ENCODE data around the gene COPG1. TPM values are rescaled to one million over a fixed set of nuclear protein-coding genes. Genes with fewer than 3 reads are reported as not detected.

Gene COPG1
- total and polyA plus RNA-seq, 10 of the 15 experiments (the other 5 are each of a cell fraction or from before 2014, with no cell fraction given), result 54.8 to 143 (median 91.2) TPM

DNA sequence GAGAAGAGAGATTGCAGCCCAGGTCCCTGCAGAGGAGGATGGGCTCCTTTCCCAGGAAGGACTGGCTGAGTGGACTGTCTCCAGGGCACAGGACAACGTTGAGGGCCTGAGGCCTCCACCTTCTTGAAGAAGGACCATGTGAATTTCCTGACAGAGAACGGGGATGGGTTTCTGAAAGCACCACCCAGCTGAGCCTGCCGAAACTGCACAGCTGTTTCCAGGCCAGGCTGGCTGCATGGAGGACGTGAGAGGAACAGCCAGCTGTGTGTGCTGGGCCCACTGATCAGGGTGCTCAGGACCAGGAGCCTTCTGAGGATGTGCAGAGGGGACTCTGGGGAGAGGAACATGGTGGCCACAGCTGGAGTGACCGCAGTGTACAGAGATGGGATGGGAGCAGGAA, 68.4 kb downstream of the COPG1 start:
- Histone ChIP-seq H2AFZ (ENCODE audit: control insufficient read depth, low read depth, low read length) (no peak overlapping the region), H3K4me2 (ENCODE audit: control insufficient read depth, insufficient read depth) (peak overlapping the region; percentile 11; the same call in 1 of the 2 replicates), H3K27me3 (replicated peaks in 1 of 2; ENCODE audit: control insufficient read depth in 2 of 2, insufficient read depth in 2 of 2, low read length in 1 of 2) (peaks cover 0 to 3% of the 10 kb centered on the region in 2 experiments; a peak in 2 of 4 replicates), H4K20me1 (ENCODE audit: control insufficient read depth, insufficient read depth) (no peaks in the 10 kb centered on the region), H3K27ac (ENCODE audit: control insufficient read depth, insufficient read depth) (no peak overlapping the region), H3K4me3 (no peak overlapping the region), H3K9me3 (replicated peaks; ENCODE audit: control insufficient read depth, insufficient read depth, low read length) (no peaks in the 10 kb centered on the region), H3K4me1 (ENCODE audit: control insufficient read depth, insufficient read depth, low read length) (peaks cover 16% of the 10 kb centered on the region), H3K79me2 (ENCODE audit: control insufficient read depth, insufficient read depth, low read length) (no peaks in the 10 kb centered on the region; the same call in 1 of the 2 replicates), H3K9ac (ENCODE audit: control insufficient read depth, insufficient read depth, low read length) (no peak overlapping the region), H3K36me3 (ENCODE audit: control insufficient read depth in 2 of 2, insufficient read depth in 2 of 2, low read length in 1 of 2) (no peaks in the 10 kb centered on the region)
- BruUV-seq (replicated peaks), result no TSS peak
- ChIA-PET RAD21 (ENCODE audit: unreplicated experiment) (interaction anchor here (3.9 kb wide), 1 partner anchor 67 kb away, joined by 31 read pairs; the partner anchor contains the start of gene COPG1), POLR2A (interaction anchor here (1.1 kb wide), 1 partner anchor 123 kb away, joined by 4 read pairs; the partner anchor contains the start of gene IFT122), SMC1A (ENCODE audit: uncharacterized antibody, unreplicated experiment) (no interaction called here), CTCF (interaction anchor here (1.0 to 1.7 kb wide), 4 partner anchors 52 to 95 kb away, joined by 3 read pairs; partner anchors contain the start of gene COPG1)
- in situ Hi-C loops (cut with MboI), result no loop called here
- DNase-seq (ENCODE audit: low read depth, low spot score), result no peak
- no peak for FAIRE-seq
- intact Hi-C loops (cut with micrococcal nuclease; ENCODE audit: unreplicated experiment), result loop anchor here (5.0 kb wide), 1 partner anchor 136 kb away; the partner anchor contains the start of gene CNBP
- TF ChIP-seq MEF2A (IDR thresholded peaks at IDR 0.05; ENCODE audit: insufficient read depth, low read depth, low read length) (no peak), TCF12 (IDR thresholded peaks at IDR 0.05; ENCODE audit: low read depth, low read length) (peak; percentile 37; the same call in 1 of the 2 replicates)
- no peak for ATAC-seq
- WGBS (ENCODE audit: insufficient coverage, insufficient replicate concordance, low lambda C conversion rate, missing lambda C conversion rate), result 44% methylated on average over 5 of the region's 5 CpGs

DNA sequence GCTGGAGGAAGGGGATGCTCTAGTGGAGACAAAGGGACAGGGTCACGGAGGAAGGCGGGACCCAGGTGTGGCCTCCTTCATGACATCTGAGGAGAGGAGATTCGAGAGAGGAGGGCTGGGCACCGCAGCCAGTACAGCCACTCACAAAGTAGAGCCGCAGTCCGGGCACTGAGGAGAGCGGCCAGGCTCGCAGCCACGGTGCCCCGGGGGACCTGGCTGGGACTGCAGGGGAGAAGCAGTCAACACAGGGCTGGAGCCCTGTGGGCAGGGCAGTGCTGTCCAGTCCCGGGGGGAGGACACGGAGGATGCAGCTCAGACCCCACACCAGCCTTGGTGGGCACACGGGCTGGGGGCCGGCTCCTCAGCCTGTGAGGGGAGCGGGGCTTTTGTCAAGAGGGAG, 69.5 kb downstream of the COPG1 start:
- Histone ChIP-seq H3K9me3 (replicated peaks; ENCODE audit: control insufficient read depth, insufficient read depth, low read length) (no peaks in the 10 kb centered on the region), H3K4me1 (ENCODE audit: control insufficient read depth, insufficient read depth, low read length) (peaks cover 19% of the 10 kb centered on the region), H3K9ac (ENCODE audit: control insufficient read depth, insufficient read depth, low read length) (no peak overlapping the region), H3K27ac (ENCODE audit: control insufficient read depth, insufficient read depth) (no peak overlapping the region), H3K4me3 (no peak overlapping the region), H3K27me3 (replicated peaks in 1 of 2; ENCODE audit: control insufficient read depth in 2 of 2, insufficient read depth in 2 of 2, low read length in 1 of 2) (peaks cover 0 to 3% of the 10 kb centered on the region in 2 experiments; a peak in 2 of 4 replicates), H3K36me3 (ENCODE audit: control insufficient read depth in 2 of 2, insufficient read depth in 2 of 2, low read length in 1 of 2) (no peaks in the 10 kb centered on the region), H3K4me2 (ENCODE audit: control insufficient read depth, insufficient read depth) (no peak overlapping the region), H2AFZ (ENCODE audit: control insufficient read depth, low read depth, low read length) (no peak overlapping the region), H3K79me2 (ENCODE audit: control insufficient read depth, insufficient read depth, low read length) (no peaks in the 10 kb centered on the region; the same call in 1 of the 2 replicates), H4K20me1 (ENCODE audit: control insufficient read depth, insufficient read depth) (no peaks in the 10 kb centered on the region)
- ChIA-PET CTCF (interaction anchor here (1.0 to 1.7 kb wide), 3 partner anchors 53 to 94 kb away, joined by 3 read pairs; partner anchors contain the start of gene COPG1), RAD21 (ENCODE audit: unreplicated experiment) (no interaction called here), POLR2A (interaction anchor here (0.5 to 0.6 kb wide), 2 partner anchors 130 to 340 kb away, joined by 4 to 5 read pairs; no protein-coding TSS in a partner anchor), SMC1A (ENCODE audit: uncharacterized antibody, unreplicated experiment) (interaction anchor here (0.7 kb wide), 1 partner anchor 507 kb away, joined by 3 read pairs; no protein-coding TSS in a partner anchor)
- WGBS (ENCODE audit: insufficient coverage, insufficient replicate concordance, low lambda C conversion rate, missing lambda C conversion rate), result 40% methylated on average over 15 of the region's 15 CpGs
- ATAC-seq (no peak), FAIRE-seq (no peak), DNase-seq (ENCODE audit: low read depth, low spot score) (no peak)
- in situ Hi-C loops (cut with MboI), result no loop called here
- BruUV-seq (replicated peaks), result no TSS peak
- intact Hi-C loops (cut with micrococcal nuclease; ENCODE audit: unreplicated experiment), result loop anchor here (5.0 kb wide), 1 partner anchor 137 kb away; the partner anchor contains the start of gene CNBP
- no peak for TF ChIP-seq RFX5 (IDR thresholded peaks at IDR 0.05; ENCODE audit: low read depth, low read length)
- TF ChIP-seq SUPT20H (IDR thresholded peaks at IDR 0.05; ENCODE audit: borderline replicate concordance, control insufficient read depth, low read depth, low read length), result no peak
- TF ChIP-seq NR2F1 (conservative IDR thresholded peaks at IDR 0.05), result no peak
- no peak for TF ChIP-seq JUNB (IDR thresholded peaks at IDR 0.05)
- TF ChIP-seq RELA (IDR thresholded peaks at IDR 0.05; ENCODE audit: borderline replicate concordance, partially characterized antibody), result no peak
- TF ChIP-seq IKZF1 (conservative IDR thresholded peaks at IDR 0.05), result no peak
- no peak for TF ChIP-seq REST (IDR thresholded peaks at IDR 0.05; ENCODE audit: low read depth, low read length)
- TF ChIP-seq, protein P1, sequence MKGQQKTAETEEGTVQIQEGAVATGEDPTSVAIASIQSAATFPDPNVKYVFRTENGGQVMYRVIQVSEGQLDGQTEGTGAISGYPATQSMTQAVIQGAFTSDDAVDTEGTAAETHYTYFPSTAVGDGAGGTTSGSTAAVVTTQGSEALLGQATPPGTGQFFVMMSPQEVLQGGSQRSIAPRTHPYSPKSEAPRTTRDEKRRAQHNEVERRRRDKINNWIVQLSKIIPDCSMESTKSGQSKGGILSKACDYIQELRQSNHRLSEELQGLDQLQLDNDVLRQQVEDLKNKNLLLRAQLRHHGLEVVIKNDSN (IDR thresholded peaks at IDR 0.05; ENCODE audit: borderline replicate concordance, extremely low read length, insufficient read depth, low read depth, low read length), result no peak
- TF ChIP-seq NFYB (IDR thresholded peaks at IDR 0.05; ENCODE audit: insufficient read depth, low read depth, low read length), result no peak
- no peak for TF ChIP-seq MEF2A (IDR thresholded peaks at IDR 0.05; ENCODE audit: insufficient read depth, low read depth, low read length)
- no peak for TF ChIP-seq HDAC2 (IDR thresholded peaks at IDR 0.05)
- no peak for TF ChIP-seq CREB1 (IDR thresholded peaks at IDR 0.05; ENCODE audit: low read depth)
